Effector CD8-positive, alpha-beta T cell (primary cell): ENCODE data around the gene NRBF2.
"Not testable (repeated sequence)": the region's sequence is repeated elsewhere in the genome, so short reads cannot be mapped to it uniquely, and the experiment has no call there.

ENCODE experiments used
- DNase-seq: peaks from one replicate; lab custom pipeline; 2025; lab: John Stamatoyannopoulos, UW
- total RNA-seq, 4 experiments: gene quantifications; one replicate each; lab custom pipeline; 2026; lab: John Stamatoyannopoulos, UW

NRBF2 gene
- 25.1 to 36.3 (median 31.4) reads per million in 4 experiments for total RNA-seq

DNA sequence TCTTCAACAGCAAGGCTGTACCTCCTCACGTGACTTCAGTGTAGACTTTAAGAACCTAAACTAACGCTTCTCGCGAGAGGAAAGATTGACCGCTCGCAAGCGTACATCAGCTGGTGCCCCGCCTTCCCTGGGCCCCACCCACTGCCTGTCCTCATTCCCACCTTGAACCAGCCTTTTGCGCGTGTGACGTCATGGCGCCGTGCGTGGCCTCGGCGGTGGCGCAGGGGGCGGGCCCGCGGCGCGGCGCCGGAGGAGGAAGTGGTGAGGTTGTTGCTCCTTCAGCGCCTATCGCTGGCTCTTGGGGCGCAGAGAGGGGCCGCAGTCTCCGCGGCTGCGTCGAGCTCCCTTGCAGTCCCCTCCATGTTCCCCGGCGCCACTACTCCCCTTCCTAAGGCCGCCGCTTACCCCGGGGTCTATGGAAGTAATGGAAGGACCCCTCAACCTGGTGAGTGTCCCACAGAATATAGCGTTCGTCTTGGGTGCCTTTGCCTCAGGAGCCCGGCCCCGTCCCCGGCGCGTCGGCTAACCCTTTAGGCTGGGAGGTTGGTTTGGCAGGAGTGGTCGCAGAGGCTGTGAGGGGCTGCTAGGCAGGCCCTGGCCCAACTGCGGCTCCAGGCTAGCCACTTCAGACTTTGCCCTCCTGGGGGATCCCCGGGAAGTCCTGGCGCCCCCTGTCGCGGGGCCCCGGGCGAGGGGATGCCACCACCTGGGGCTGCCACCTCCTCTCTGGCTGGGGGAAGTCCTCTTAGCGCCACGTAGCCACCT lies at the start of gene NRBF2:
Gene NRBF2, plus strand, starts transcription at position 273 of the 765 bp plus-strand sequence. Its CDS starts 143 bp downstream, at position 416.
- DNase-seq, result peak; percentile 93

DNA sequence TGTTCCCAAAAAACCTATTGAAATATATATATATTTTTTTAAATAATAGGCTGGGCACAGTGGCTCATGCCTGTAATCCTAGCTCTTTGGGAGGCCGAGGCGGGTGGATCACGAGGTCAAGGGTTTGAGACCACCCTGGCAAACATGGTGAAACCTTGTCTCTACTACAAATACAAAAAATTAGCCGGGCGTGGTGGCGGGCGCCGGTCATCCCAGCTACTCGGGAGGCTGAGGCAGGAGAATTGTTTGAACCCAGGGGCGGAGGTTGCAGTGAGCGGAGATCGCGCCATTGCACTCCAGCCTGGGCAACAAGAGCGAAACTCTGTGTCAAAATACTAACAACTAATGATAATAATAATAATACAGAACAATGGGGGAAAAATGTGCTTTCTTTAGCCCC lies 49.7 kb upstream of the NRBF2 start:
- not testable (repeated sequence) for DNase-seq

DNA sequence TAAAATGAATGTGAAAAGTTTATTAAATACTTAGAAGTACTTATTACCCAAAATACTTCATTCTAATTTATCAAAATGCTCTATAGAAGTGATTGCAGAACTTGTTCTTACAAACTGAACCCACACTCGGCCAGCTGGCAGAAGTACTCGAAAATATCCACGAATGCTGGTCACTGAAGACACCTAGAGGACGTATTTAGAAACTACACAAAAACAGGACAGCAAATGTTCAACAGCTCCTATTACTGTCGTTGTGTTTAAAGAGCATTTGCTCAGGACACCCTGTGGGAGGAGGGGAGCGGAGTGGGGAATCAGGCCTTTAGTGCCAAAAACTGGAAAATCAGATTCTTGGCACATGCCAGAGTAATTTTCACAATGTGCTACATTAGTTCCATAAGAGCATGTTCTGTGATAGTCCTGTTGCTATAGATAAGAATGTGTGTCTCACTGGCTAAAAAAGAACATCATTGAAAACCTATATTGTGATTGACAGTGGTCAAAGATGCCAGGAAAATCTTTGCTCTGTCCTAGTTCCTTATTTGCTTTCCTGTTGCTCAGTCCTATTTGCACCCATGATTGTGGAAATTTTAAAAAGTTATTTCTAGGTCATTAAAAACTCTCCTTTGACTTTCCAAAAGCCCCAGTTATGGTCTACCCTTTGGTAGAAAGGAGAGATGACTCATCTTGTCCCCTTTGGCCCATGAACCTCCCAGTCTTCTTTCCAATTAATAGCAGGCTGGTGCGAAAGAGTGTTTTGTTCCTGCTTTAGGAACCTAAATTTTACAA lies 49.0 kb upstream of the NRBF2 start:
- peak; percentile 9 for DNase-seq

DNA sequence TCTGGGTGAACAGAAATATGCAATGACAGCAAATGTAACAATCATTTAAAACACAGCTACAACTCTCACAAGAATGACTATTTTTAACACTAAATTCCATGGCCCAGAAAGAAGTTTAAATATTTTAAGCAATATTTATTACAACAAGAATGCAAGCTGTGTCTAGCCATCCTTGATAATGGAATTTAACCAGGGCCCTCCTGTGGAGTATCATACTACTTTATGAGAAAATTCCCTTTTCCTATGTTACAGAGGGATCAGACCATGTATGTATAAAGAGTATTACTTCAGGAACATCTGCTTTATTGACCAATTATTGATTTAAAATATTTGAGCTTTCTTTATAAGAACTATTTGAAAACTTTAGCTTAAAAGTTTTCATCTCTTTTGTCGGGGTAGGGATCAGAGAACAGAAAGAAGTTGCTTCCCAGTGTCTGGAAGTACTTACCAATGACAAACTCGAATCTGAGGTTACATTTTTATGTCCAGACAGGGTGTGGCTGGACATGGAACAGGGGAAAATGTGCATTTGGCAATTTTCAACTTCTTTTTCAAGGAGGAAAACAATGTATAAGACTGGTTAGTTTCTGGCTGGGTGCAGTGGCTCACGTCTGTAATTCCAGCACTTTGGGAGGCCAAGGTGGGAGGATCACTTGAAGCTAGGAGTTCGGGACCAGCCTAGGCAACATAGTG lies 48.3 kb upstream of the NRBF2 start:
- no peak for DNase-seq

DNA sequence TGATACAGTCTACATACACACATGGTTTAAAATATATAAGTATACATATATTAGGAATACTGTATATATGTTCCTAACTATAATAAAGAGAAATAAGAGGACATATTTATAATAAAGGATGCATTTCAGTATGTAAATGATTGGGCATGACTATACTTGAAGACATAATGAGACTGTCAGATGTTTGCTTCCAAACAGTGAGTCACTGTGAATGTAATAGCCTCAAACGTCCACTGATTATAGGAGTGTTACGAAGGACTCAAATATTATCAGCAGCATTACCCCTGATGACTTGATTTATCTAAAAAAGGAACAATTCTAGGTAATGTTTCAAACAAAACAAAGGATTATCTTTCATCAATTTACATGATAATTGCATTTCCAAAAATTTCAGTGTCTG lies 39.9 kb upstream of the NRBF2 start:
- DNase-seq, result no peak

DNA sequence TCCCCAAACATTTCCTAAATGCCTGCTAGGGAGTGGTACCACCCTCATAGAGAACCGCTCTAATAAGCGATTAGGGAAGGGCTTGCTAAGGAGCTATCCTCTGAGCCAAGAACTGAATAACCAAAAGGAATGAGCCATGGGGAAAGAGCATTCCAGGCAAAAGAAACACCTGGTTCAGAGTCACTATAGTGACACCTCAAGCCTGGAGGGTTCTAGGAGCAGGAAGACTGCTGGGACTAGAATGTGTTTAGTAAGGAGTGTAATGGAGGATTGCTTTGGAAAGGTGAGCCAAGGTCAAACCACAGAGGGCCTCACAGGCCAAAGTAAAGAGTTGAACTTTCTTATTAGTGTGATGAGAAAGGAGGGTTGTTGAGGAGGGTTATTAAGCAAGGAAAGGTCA lies 38.7 kb upstream of the NRBF2 start:
- DNase-seq, result no peak

DNA sequence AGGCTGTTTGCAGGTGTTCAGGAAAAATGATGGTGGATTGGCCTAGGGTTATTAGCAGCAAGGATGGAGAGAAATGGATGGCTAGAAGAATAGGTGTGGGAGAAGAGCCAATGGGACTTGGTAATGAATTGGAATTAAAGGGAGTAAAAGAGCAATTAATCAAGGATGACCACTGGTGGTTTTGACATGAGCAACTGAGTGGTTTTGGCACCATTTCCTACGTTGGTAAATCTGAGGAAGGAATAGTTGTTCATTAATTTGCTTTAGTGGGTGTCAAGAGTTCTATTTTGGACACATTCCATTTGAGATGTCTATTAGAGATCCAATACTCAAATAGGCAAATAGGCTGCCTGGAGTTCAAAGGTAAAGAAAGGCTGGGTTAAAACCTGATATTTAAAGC lies 38.2 kb upstream of the NRBF2 start:
- no peak for DNase-seq

DNA sequence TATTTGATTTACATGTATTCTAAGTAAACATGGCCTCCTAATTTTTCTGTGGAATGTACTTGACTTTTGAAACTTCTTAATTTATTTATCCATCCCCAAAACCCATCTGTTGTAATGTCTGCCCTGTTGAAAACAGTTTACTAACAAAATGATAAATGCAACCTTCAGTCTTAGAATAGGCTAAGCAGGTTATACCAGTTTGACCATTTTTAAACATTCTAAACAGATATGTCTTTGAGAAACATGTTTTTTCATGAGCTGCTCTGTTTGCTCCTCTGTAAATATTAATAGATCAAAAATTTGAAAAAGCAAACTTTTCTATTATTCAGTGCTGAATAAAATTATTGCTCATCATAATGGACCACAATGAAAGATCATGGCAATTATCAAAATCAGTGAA lies 33.4 kb upstream of the NRBF2 start:
- DNase-seq, result no peak

DNA sequence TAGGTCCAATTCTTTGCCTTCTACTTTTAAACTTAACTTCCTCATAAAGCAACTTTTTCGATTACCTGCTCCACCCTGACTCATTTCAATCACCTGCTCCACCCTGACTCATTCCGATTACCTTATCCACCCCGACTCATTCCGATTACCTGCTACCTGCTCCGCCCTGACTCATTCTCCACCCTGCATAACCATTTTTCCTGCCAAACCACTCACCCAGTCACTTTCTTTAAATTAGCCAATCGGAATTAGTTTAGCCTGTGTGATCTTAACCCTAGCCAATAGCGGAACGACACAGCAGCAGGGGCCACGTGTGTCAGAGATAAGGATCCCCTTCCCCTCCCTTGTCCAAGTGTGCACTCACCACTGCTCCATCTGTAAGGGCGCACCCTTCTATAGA lies 32.0 kb upstream of the NRBF2 start:
- DNase-seq, result not testable (repeated sequence)

DNA sequence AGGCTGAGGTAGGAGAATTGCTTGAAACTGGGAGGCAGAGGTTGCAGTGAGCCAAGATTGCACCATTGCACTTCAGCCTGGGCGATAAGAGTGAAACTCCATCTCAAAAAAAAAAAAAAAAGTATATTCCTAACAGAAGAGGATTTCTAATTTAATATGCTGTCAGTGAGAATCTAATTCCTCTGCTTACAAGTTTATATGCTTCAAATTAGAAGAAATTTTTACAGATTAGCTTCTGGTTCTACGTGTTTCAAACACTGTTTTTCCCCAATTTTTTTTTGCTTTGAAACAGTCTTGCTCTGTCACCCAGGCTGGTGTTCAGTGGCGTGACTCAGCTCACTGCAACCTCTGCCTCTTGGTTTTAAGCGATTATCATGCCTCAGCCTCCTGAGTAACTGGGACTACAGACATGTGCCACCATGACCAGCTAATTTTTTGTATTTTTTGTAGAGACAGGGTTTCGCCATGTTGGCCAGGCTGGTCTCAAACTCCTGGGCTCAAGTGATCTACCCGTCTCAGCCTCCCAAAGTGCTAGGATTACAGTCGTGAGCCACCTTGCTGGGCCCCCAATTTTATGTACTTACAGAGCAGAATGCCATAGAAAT lies 30.7 kb upstream of the NRBF2 start:
- not testable (repeated sequence) for DNase-seq

DNA sequence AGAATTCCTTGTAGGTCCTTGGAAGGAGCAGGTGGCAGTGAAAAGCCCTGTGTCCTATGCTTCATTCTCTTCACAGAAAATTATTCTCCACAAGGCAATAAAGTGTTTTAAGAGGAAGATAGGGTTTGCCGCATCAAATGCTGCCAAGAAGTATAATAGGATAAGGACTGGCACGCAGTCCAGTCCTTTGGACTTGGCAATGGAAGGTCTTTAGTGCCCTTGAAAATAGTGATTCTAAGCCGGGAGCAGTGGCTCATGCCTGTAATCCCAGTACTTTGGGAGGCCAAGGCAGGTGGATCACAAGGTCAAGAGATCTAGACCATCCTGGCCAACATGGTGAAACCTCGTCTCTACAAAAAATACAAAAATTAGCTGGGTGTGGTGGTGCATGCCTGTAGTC lies 29.9 kb upstream of the NRBF2 start:
- DNase-seq, result not testable (repeated sequence)

DNA sequence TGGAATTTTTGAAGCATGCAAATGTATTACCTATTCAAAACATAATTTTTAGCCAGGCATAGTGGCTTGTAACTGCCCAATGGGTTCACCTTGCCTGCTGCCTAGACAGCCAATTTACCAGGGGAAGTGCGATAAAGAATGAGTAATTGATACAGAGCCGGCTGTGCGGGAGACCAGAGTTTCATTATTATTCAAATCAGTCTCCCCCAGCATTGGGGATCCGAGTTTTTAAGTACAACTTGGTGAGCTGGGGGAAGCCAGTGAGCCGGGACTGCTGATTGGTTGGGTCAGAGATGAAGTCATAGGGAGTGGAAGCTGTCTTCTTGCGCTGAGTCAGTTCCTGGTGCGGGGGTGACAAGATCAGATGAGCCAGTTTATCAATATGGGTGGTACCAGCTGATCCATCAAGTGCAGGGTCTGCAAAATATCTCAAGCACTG lies 29.1 kb upstream of the NRBF2 start:
- no peak for DNase-seq

DNA sequence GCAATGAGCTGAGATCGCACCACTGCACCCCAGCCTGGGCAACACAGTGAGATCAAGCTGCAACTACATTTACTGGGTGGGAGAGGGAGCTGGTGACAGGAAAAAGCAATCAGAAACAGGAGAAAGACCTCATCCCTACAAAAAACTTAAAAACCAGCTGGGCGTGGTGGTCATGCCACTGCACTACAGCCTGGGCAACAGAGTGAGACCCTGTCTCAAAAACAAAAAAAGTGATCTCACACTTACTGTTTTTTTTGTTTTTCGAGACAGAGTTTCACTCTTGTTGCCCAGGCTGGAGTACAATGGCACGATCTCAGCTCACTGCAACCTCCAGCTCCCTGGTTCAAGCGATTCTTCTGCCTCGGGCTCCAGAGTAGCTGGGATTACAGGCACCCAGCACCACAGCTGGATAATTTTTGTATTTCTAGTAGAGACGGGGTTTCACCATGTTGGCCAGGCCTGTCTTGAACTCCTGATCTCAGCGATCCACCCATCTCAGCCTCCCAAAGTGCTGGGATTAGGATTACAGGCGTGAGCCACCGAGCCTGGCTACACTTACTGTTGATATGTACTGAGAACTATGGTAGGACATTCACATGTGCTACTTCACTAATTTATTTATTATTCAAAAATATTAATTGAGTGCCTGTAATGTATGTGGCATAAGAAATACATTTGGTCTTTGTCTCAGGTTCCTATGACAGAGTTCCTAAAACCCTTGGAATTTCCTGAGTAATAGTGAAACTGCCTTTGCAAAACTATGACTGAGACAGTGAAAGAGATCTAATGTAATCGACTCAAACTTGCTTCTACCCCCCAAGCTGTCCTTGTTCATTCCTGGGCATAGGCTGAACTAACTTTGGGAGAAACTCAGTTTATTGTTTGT lies 27.7 kb upstream of the NRBF2 start:
- DNase-seq, result no peak

DNA sequence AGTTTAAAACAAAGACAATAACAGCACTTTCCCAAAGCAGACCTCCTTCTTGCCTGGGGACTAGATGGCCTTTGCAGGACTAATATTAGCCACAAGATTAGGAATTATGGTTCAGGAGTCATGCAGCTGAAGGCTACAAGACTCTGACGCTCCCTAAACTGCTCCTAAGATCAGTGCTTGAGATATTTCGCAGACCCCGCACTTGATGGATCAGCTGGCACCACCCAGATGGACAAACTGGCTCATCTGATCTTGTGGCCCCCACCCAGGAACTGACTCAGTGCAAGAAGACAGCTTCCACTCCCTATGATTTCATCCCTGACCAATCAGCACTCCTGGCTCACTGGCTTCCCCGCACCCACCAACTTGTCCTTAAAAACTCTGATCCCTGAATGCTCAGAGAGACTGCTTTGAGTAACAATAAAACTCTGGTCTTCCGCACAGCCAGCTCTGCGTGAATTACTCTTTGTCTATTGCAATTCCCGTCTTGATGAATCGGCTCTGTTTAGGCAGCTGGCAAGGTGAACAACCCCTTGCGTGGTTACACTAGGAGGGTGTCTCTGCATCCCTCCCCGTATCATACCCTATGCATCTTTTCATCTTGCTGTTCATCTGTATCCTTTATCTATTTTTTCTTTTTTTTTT lies 26.9 kb upstream of the NRBF2 start:
- no peak for DNase-seq

DNA sequence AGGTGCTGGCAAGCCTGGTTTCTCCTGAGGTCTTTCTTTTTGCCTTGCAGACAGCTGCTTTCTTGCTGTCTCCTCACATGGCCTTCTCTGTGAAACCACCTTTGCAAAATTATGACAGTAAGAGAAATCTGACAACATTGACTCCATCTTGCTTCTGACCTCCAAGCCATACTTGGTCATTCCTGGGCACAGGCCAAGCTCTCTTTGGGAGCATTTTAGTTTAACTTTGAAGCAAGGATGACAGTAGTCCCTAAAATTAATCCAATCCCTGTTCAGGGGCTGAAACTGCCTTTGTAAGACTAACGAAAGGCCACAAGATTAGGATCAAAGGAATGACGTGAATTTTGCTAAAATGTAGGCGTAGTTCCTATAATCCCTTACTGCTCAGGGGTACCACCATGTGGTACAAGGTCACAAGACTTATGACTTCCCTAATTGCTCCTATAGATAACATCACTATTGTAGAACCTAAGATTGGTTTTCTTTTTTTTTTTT lies 25.1 kb upstream of the NRBF2 start:
- DNase-seq, result no peak

DNA sequence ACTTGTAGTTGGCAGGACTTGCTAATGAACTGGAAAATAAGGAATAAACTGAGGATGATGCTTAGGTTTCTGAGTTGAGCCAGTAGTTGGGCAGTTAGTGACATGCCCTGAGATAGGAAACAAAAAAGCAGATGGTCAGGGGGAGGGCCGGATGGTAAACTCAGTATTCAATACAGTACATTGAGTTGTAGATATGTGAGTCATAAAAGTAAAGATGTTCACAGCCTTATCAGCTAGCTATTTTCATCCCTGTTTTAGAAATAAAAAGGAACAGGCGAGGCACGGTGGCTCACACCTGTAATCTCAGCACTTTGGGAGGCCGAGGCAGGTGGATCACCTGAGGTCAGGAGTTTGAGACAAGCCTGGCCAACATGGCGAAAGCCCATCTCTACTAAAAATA lies 22.2 kb upstream of the NRBF2 start:
- no peak for DNase-seq

DNA sequence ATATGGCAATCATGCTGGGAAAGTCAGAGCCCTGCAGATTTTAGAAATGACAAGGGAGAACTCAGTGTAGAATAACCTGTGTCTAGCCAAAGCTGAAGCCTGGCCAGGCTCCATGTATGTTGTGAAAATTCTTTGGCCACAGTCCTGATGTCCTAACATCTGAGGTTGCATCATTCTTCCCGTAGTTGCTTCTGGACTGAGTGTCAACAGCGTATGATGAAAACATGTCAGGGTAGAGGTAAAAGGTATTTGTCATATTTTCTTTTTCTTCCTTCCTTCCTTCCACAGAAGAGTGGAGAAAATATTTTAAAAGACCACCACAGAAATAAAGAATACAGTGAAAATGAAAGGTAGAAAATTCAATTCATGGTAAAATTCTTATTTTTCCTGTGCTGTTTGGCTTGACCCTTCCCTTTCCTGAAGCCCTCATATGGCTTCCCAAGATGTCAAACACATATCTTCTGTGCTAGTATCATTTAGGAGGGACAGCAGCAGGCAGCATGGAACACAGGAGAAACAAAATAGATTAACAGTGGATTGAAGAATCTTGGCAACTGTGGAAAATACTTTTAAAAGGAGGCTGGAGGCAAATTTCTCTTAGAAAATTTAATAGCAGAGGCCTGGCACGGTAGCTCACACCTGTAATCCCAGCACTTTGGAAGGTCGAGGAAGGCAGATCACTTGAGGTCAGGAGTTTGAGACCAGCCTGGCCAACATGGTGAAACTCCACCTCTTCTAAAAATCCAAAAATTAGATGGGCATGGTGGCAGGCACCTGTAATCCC lies 18.9 kb upstream of the NRBF2 start:
- DNase-seq, result no peak

DNA sequence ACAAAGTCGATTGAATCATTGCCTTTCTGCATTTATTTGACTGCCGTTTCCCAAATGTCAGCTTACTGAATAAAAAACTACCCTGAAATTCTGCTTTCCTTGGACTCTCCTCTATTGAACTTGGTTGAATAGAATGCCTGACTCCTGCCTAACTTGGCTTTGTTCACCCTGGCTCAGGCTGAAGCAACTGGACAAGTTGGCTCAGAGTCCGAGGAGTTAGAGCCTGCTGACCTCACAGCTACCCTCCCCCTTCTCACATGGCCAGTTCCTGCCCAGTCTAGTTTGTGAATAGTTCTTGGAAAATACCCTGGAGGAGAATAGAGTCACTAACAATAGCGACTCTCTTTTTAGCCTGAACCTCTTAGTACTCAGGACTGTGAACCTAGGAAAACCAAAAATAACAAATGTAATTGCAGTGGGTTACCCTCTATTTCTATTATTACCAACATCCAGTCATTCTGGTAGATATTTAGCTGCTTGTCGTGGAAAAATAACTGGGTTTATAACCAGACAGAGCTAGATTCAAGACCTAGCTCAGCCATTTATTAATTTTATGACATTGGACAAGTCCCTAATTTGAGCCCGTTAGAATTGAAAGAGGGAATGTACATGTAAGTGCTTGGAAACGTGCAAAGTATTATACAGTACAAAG lies 17.3 kb upstream of the NRBF2 start:
- no peak for DNase-seq

DNA sequence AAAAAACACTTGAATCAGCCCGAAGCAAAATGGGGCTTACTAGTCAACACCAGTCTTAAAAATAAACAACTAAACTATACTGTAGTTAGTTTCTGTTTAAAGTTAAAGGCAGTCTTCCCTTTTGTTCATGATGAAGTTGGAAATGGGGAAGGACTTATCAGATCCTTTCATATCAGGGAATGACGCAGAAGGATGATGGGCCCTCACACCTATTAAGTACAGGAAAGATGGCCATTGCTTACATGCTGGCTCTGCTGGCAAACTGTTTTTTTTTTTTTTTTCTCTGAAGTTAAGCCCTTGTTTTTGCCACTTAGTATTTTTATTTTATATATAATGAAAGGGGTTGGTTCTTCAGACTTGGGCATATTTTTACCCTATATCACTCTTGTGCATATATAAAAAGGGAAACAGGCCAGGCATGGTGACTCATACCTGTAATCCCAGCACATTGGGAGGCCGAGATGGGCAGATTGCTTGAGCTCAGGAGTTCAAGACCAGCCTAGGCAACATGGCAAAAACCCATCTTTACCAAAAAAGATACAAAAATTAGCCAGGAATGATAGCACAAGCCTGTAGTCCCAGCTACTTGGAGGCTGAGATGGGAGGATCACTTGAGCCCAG lies 16.6 kb upstream of the NRBF2 start:
- DNase-seq, result no peak
